Measurements from ENCODE around the gene HPCAL1. TPM values are rescaled to one million over a fixed set of nuclear protein-coding genes. Genes with fewer than 3 reads are reported as not detected.

The HPCAL1 gene
- total and polyA plus RNA-seq, 2 of the 8 experiments (the other 6 are each of a cell fraction or from before 2014, with no cell fraction given), result 5.8 to 8.6 TPM

- WGBS, 2 experiments (ENCODE audit: extremely low coverage in 1 of 2, insufficient coverage in 1 of 2, insufficient read length in 1 of 2, insufficient replicate concordance in 2 of 2, low coverage in 1 of 2, low lambda C conversion rate in 2 of 2, missing lambda C conversion rate in 1 of 2), result 83% methylated on average over 14 of the region's 15 CpGs; no CpG with 5 or more reads in 1 of the 2 experiments
- peaks cover 3% of the 10 kb centered on the region; the same call in 1 of the 2 replicates for H3K23me2 ChIP-seq (ENCODE audit: low read depth, low read length)
- H3K4me2 ChIP-seq (ENCODE audit: insufficient read depth in 1 of 2, low read depth in 2 of 2, low read length in 2 of 2), result no peak overlapping the region
- H2BK15ac ChIP-seq (ENCODE audit: low read length), result no peak overlapping the region
- H3K4me1 ChIP-seq (replicated peaks in 1 of 4; ENCODE audit: control insufficient read depth in 3 of 4, insufficient read depth in 4 of 4, low read length in 3 of 4), result peaks cover 0 to 8% (median 3%) of the 10 kb centered on the region in 4 experiments; a peak in 5 of 7 replicates
- ChIA-PET POLR2A (ENCODE audit: partially characterized antibody) (no interaction called here), CTCF (ENCODE audit: partially characterized antibody) (interaction anchor here (0.6 to 4.5 kb wide), 3 partner anchors 20 to 37 kb away, joined by 3 to 29 read pairs (median 4); no protein-coding TSS in a partner anchor)
- H3K79me2 ChIP-seq (ENCODE audit: control insufficient read depth in 1 of 2, insufficient read depth in 2 of 2, low read length in 2 of 2), result no peaks in the 10 kb centered on the region
- no peak overlapping the region for H4K91ac ChIP-seq (replicated peaks; ENCODE audit: insufficient read length, low read length)
- H3K4ac ChIP-seq (replicated peaks; ENCODE audit: insufficient read length, low read depth, low read length), result no peak overlapping the region
- H2BK20ac ChIP-seq (ENCODE audit: low read length), result no peak overlapping the region
- no peak overlapping the region for H3K14ac ChIP-seq (ENCODE audit: insufficient read length)
- H3K18ac ChIP-seq (ENCODE audit: extremely low read depth, low read length), result no peak overlapping the region
- no peak overlapping the region for H3K9ac ChIP-seq (replicated peaks in 1 of 4; ENCODE audit: extremely low read depth in 1 of 4, low read depth in 3 of 4, low read length in 3 of 4)
- no peaks in the 10 kb centered on the region; a peak in 1 of 8 replicates for H3K36me3 ChIP-seq (ENCODE audit: control insufficient read depth in 2 of 4, insufficient read depth in 4 of 4, low read length in 3 of 4)
- no peak overlapping the region for H2BK120ac ChIP-seq (replicated peaks; ENCODE audit: low read depth, low read length)
- H2AFZ ChIP-seq (ENCODE audit: low read length), result no peak overlapping the region
- H3K79me1 ChIP-seq (ENCODE audit: low read depth, low read length), result peaks cover 7% of the 10 kb centered on the region
- no peak overlapping the region for H2AK5ac ChIP-seq (ENCODE audit: low read depth, low read length)
- peaks cover 0 to 6% of the 10 kb centered on the region in 2 experiments for H4K20me1 ChIP-seq (replicated peaks in 1 of 2; ENCODE audit: control insufficient read depth in 1 of 2, insufficient read depth in 2 of 2, low read length in 2 of 2)
- no peak overlapping the region for H4K8ac ChIP-seq (ENCODE audit: extremely low read depth, insufficient read depth, low read length)
- no peak overlapping the region for H3K4me3 ChIP-seq (ENCODE audit: extremely low read depth in 1 of 4, insufficient read depth in 2 of 4, low read depth in 3 of 4, low read length in 4 of 4)
- no peak overlapping the region for H3K23ac ChIP-seq (ENCODE audit: insufficient read length)
- H3K27ac ChIP-seq (ENCODE audit: low read depth, low read length), result no peak overlapping the region
- no peak overlapping the region for H2BK12ac ChIP-seq (ENCODE audit: low read depth, low read length)
- no peak overlapping the region for H3K56ac ChIP-seq (replicated peaks; ENCODE audit: insufficient read length, low read depth, low read length)
- no peaks in the 10 kb centered on the region for H3K27me3 ChIP-seq (replicated peaks in 1 of 4; ENCODE audit: control insufficient read depth in 3 of 4, extremely low read depth in 1 of 4, insufficient read depth in 3 of 4, low read length in 3 of 4)
- H2BK5ac ChIP-seq (ENCODE audit: low read depth, low read length), result no peak overlapping the region
- no peaks in the 10 kb centered on the region for H3K9me3 ChIP-seq (ENCODE audit: insufficient read depth in 2 of 2, low read depth in 1 of 2, low read length in 1 of 2)
- no peak overlapping the region for H4K5ac ChIP-seq (ENCODE audit: insufficient read length, low read depth, low read length)
- no peak for DNase-seq (ENCODE audit: low read depth in 1 of 2, low spot score in 2 of 2)
- no peak for FAIRE-seq
- TF ChIP-seq CHD1 (IDR thresholded peaks at IDR 0.05; ENCODE audit: low read depth, low read length) (no peak), MAFK (IDR thresholded peaks at IDR 0.05; ENCODE audit: low read depth, low read length) (no peak)
Measured at GRCh38 chr2:10371441-10372196, 68.9 kb downstream of the HPCAL1 start.
